ENCODE measurements around the gene PLEK2. TPM values are rescaled to one million over a fixed set of nuclear protein-coding genes. Genes with fewer than 3 reads are reported as not detected.

PLEK2 gene
- total RNA-seq, 1 donor from 2014 or later = 111 TPM

GRCh38 chr14:67373347-67373746, 38.6 kb downstream of the PLEK2 start:
- FAIRE-seq = no peak
- peaks cover 9% of the 10 kb centered on the region for H3K36me3 ChIP-seq (ENCODE audit: control insufficient read depth, insufficient read depth, low read length)
- no peak for DNase-seq (ENCODE audit: low read depth)
- H3K27me3 ChIP-seq (ENCODE audit: control insufficient read depth, insufficient read depth, low read length) = no peaks in the 10 kb centered on the region
- no peak overlapping the region for H3K4me3 ChIP-seq (ENCODE audit: low read depth, low read length)
- TF ChIP-seq CTCF (IDR thresholded peaks at IDR 0.05; ENCODE audit: insufficient read depth, low read length, severe bottlenecking) = no peak

GRCh38 chr14:67372833-67373232, 39.1 kb downstream of the PLEK2 start:
- DNase-seq (ENCODE audit: low read depth) (no peak), FAIRE-seq (no peak)
- Histone ChIP-seq H3K27me3 (ENCODE audit: control insufficient read depth, insufficient read depth, low read length) (no peaks in the 10 kb centered on the region), H3K4me3 (ENCODE audit: low read depth, low read length) (no peak overlapping the region), H3K36me3 (ENCODE audit: control insufficient read depth, insufficient read depth, low read length) (peaks cover 11% of the 10 kb centered on the region)
- no peak for TF ChIP-seq CTCF (IDR thresholded peaks at IDR 0.05; ENCODE audit: insufficient read depth, low read length, severe bottlenecking)

GRCh38 chr14:67371247-67372148, 40.5 kb downstream of the PLEK2 start:
- Histone ChIP-seq H3K27me3 (ENCODE audit: control insufficient read depth, insufficient read depth, low read length) (no peaks in the 10 kb centered on the region), H3K36me3 (ENCODE audit: control insufficient read depth, insufficient read depth, low read length) (peaks cover 11% of the 10 kb centered on the region), H3K4me3 (ENCODE audit: low read depth, low read length) (no peak overlapping the region)
- TF ChIP-seq CTCF (IDR thresholded peaks at IDR 0.05; ENCODE audit: insufficient read depth, low read length, severe bottlenecking) = no peak
- DNase-seq (ENCODE audit: low read depth) (no peak), FAIRE-seq (no peak)

- Histone ChIP-seq H3K36me3 (ENCODE audit: control insufficient read depth, insufficient read depth, low read length) (peaks cover 16% of the 10 kb centered on the region), H3K27me3 (ENCODE audit: control insufficient read depth, insufficient read depth, low read length) (no peaks in the 10 kb centered on the region), H3K4me3 (ENCODE audit: low read depth, low read length) (no peak overlapping the region)
- no peak for DNase-seq (ENCODE audit: low read depth)
- no peak for FAIRE-seq
- TF ChIP-seq CTCF (IDR thresholded peaks at IDR 0.05; ENCODE audit: insufficient read depth, low read length, severe bottlenecking) = no peak
Observed at GRCh38 chr14:67370830-67371229, 41.1 kb downstream of the PLEK2 start.

GRCh38 chr14:67365476-67365875, 46.5 kb downstream of the PLEK2 start:
- no peak for DNase-seq (ENCODE audit: low read depth)
- no peak for FAIRE-seq
- H3K4me3 ChIP-seq (ENCODE audit: low read depth, low read length) = no peak overlapping the region
- H3K36me3 ChIP-seq (ENCODE audit: control insufficient read depth, insufficient read depth, low read length) = peaks cover 15% of the 10 kb centered on the region
- TF ChIP-seq CTCF (IDR thresholded peaks at IDR 0.05; ENCODE audit: insufficient read depth, low read length, severe bottlenecking) = no peak
- H3K27me3 ChIP-seq (ENCODE audit: control insufficient read depth, insufficient read depth, low read length) = no peaks in the 10 kb centered on the region

All from bronchial epithelial cell (primary cell).